Tibial artery (tissue), 4 donors: ENCODE results near the gene CDC25A.

Experiments
- DNase-seq, 2 donors: peaks; one replicate each; pipeline ENCODE4 v3.0.0-alpha.2; 2019
- H3K27ac ChIP-seq, 2 donors: fragments of 200-600 bp; sonication (generic) in 1 of 2; 1 replicate in 1 of 2; 2 replicates in 1 of 2; pipeline ENCODE4 v1.5.1; 2018 to 2019; ENCODE audit warnings: mild to moderate bottlenecking in 1 of 2
- H3K27me3 ChIP-seq, 2 donors: fragments of 200-600 bp; sonication (generic) in 1 of 2; one replicate each; pipeline versions ENCODE4 v1.5.1 to v1.6.0; 2016 to 2019
- H3K36me3 ChIP-seq, 3 donors: fragments of 200-600 bp; sonication (generic) in 2 of 3; one replicate each; pipeline ENCODE4 v1.5.1; 2016 to 2019; ENCODE audit warnings: mild to moderate bottlenecking in 2 of 3
- H3K4me1 ChIP-seq, 4 donors: fragments of 200-600 bp; sonication (generic) in 2 of 4; 1 replicate in 3 of 4; 2 replicates in 1 of 4; pipeline ENCODE4 v1.5.1; 2016 to 2019
- H3K4me3 ChIP-seq, 2 donors: fragments of 200-600 bp; sonication (generic) in 1 of 2; 1 replicate in 1 of 2; 2 replicates in 1 of 2; pipeline ENCODE4 v1.5.1; 2018 to 2019; ENCODE audit warnings: mild to moderate bottlenecking in 2 of 2
- H3K9me3 ChIP-seq, 3 donors: fragments of 200-600 bp; sonication (generic) in 1 of 3; one replicate each; pipeline ENCODE4 v1.5.1; 2016 to 2019
- CTCF ChIP-seq, 2 experiments: fragments of 200-600 bp in 1 of 2; fragments of 450-650 bp in 1 of 2; IDR thresholded peaks; one replicate each; pipeline ENCODE4 v1.5.1; 2017 to 2019; ENCODE audit warnings: antibody characterized with exemption in 2 of 2, mild to moderate bottlenecking in 1 of 2, moderate library complexity in 1 of 2
- intact Hi-C: fragments of 100-400 bp; cut with DNase I; formaldehyde crosslinking; loops from one replicate; pipeline ENCODE4 v1.15.0; 2023; ENCODE audit warnings: low total_unique reads

Gene CDC25A

GRCh38 chr3:48226939-48227338, 38.7 kb upstream of the CDC25A start:
- Histone ChIP-seq H3K4me1 (peaks cover 0 to 5% (median 0%) of the 10 kb centered on the region in 4 donors), H3K27ac (no peak overlapping the region)
- intact Hi-C loops, result no loop called here

DNA sequence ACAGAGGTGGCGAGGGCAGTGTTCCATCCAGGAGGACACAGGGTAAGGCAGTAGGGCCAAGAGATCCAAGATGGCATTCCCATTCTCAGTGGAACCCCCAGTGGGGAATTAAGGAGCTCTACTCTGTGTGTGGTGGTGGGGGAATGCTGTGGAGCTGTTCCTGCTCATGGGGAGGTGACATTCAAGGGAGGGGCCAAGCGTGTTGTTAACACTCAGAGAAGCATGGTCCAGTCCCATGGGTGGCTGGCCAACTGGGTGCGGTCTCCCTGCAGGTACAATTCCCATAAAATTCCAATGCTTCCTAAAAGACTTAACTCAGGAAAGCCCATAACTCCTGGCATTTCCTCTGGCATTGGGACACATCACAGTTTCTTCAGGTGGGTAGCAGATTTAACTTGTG, 37.4 kb upstream of the CDC25A start:
- no peak overlapping the region for H3K4me3 ChIP-seq
- no peak for TF ChIP-seq CTCF (IDR thresholded peaks at IDR 0.05)
- no peaks in the 10 kb centered on the region for H3K36me3 ChIP-seq
- no peak overlapping the region for H3K27ac ChIP-seq
- DNase-seq, result no peak
- no peaks in the 10 kb centered on the region for H3K9me3 ChIP-seq
- peaks cover 0 to 5% (median 0%) of the 10 kb centered on the region in 4 donors for H3K4me1 ChIP-seq
- H3K27me3 ChIP-seq, result peaks cover 0 to 5% of the 10 kb centered on the region in 2 donors
- intact Hi-C loops, result no loop called here

More at GRCh38 chr3:48226939-48227338, 38.7 kb upstream of the CDC25A start:
- DNase-seq, result no peak
- TF ChIP-seq CTCF (IDR thresholded peaks at IDR 0.05), result no peak
- Histone ChIP-seq H3K27me3 (peaks cover 0 to 5% of the 10 kb centered on the region in 2 donors), H3K4me3 (no peak overlapping the region), H3K36me3 (no peaks in the 10 kb centered on the region), H3K9me3 (no peaks in the 10 kb centered on the region)

- DNase-seq, result peak; percentile 76 to 87
- intact Hi-C loops, result no loop called here
- peaks cover 0 to 5% of the 10 kb centered on the region in 2 donors for H3K27me3 ChIP-seq
- H3K4me1 ChIP-seq, result peaks cover 0 to 5% (median 0%) of the 10 kb centered on the region in 4 donors
- TF ChIP-seq CTCF (IDR thresholded peaks at IDR 0.05), result no peak
- no peaks in the 10 kb centered on the region for H3K36me3 ChIP-seq
- no peaks in the 10 kb centered on the region for H3K9me3 ChIP-seq
- no peak within 1 kb of the TSS for H3K27ac ChIP-seq
- no peak within 1 kb of the TSS for H3K4me3 ChIP-seq
These were observed 34.6 kb upstream of the CDC25A start, which contains the start of gene CAMP for GRCh38 chr3:48222616-48223513. Gene CAMP, plus strand, starts transcription at chr3:48223495. Its CDS starts 17 bp downstream, at chr3:48223512.

DNA sequence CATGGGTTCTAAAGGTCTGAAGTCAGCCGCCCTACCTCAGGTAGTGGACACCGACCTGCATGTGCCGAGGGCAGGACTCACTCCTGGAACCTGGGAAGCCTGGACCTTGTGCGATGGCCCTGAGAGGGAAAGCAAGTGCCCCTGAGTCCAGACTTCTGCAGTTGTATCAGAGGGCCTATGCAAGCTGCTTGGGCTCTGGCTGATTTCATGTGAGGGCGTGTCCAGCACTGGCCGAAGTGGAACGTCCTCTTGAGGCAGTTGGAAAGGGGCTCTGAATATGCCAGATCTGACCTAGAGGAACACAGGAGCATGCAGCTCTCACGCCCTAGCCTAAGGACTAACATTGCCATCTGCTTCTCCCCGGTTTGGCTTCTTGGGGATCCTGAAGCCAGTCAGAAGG, 32.5 kb upstream of the CDC25A start:
- intact Hi-C loops, result no loop called here
- H3K36me3 ChIP-seq, result no peaks in the 10 kb centered on the region
- TF ChIP-seq CTCF (IDR thresholded peaks at IDR 0.05), result no peak

DNA sequence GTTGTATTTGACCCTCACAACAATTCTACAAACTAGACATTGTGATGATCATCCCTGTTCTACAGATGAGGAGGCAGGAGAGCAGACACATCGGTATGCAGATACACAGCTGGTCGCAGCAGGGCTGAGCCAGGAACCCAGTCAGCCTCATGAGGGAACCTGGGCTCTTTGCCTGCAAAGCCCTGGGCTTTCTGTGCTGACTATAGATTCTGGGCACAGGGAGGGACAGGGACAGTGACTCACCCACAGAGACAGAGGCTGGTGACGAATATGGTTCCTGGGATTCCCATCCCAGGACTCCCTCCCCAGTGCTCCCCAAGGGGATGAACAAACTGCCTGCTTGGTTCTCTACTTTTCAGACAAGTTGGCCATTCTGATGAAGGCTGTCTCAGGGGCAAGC, 31.3 kb upstream of the CDC25A start:
- H3K9me3 ChIP-seq, result no peaks in the 10 kb centered on the region
- H3K27ac ChIP-seq, result no peak overlapping the region
- H3K4me1 ChIP-seq, result peaks cover 0 to 26% (median 19%) of the 10 kb centered on the region in 4 donors
- no peak overlapping the region for H3K4me3 ChIP-seq
- no peaks in the 10 kb centered on the region for H3K36me3 ChIP-seq
- no peak for DNase-seq
- no peaks in the 10 kb centered on the region for H3K27me3 ChIP-seq
- TF ChIP-seq CTCF (IDR thresholded peaks at IDR 0.05), result no peak
- intact Hi-C loops, result no loop called here

More for the DNA sequence above, 32.5 kb upstream of the CDC25A start:
- Histone ChIP-seq H3K27ac (no peak overlapping the region), H3K4me3 (no peak overlapping the region), H3K9me3 (no peaks in the 10 kb centered on the region), H3K27me3 (no peaks in the 10 kb centered on the region), H3K4me1 (peaks cover 0 to 15% (median 9%) of the 10 kb centered on the region in 4 donors)
- DNase-seq, result no peak
